Measurements from ENCODE around the gene IER5L.

GRCh38 chr9:129164246-129164930, 13.7 kb downstream of the IER5L start:
- no peak for TF ChIP-seq PRDM10 (tag by site-specific recombination; IDR thresholded peaks at IDR 0.05)
- no peak for TF ChIP-seq CTCF (tag by site-specific recombination; IDR thresholded peaks at IDR 0.05)
